ENCODE measurements around the gene TRIM71. TPM values are rescaled to one million over a fixed set of nuclear protein-coding genes. Genes with fewer than 3 reads are reported as not detected.

TRIM71 gene
- total RNA-seq, 4 donors from 2014 or later: not detected

GRCh38 chr3:32882603-32883025 is 64.8 kb downstream of the TRIM71 start:
- no peaks in the 10 kb centered on the region for H3K9me3 ChIP-seq
- 79 to 90% methylated on average over 6 of the region's 6 CpGs for WGBS, 2 donors (ENCODE audit: low coverage in 1 of 2)
- H3K4me3 ChIP-seq: no peak overlapping the region
- no peak for ATAC-seq
- no peak overlapping the region for H3K27ac ChIP-seq
- H3K27me3 ChIP-seq: no peaks in the 10 kb centered on the region
- H3K4me1 ChIP-seq: no peaks in the 10 kb centered on the region
- no peaks in the 10 kb centered on the region for H3K36me3 ChIP-seq
- TF ChIP-seq EP300 (IDR thresholded peaks at IDR 0.05) (no peak), POLR2AphosphoS5 (IDR thresholded peaks at IDR 0.05) (no peak), POLR2A (IDR thresholded peaks at IDR 0.05) (no peak), CTCF (IDR thresholded peaks at IDR 0.05) (no peak)

DNA sequence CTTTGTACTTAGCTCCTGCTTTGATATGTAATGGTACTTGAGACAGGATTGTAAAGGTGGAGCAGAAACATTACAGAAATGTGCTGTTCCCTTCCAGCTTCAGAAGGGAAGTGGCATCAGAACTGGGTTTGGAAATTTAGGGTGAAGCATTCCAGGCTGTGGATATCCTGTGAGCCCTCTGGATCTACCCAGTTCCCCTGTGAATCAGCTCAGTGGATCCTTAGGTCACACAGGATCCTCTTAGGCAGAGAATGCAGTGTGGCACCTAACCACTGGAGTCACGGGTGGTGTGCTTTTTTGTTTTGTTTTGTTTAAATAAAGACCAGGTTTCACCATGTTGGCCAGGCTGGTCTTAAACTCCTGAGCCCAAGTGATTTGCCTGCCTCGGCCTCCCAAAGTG is 66.0 kb downstream of the TRIM71 start:
- H3K27ac ChIP-seq: no peak overlapping the region
- H3K4me1 ChIP-seq: no peaks in the 10 kb centered on the region
- WGBS, 2 donors (ENCODE audit: low coverage in 1 of 2): 50% methylated on average over 1 of the region's 2 CpGs; no CpG with 5 or more reads in 1 of the 2 donors

GRCh38 chr3:32884591-32884990 is 66.8 kb downstream of the TRIM71 start:
- no peaks in the 10 kb centered on the region for H3K27me3 ChIP-seq
- no peak overlapping the region for H3K27ac ChIP-seq
- ATAC-seq: no peak
- H3K36me3 ChIP-seq: no peaks in the 10 kb centered on the region
- no peak overlapping the region for H3K4me3 ChIP-seq
- 86 to 100% methylated on average over 1 to 2 of the region's 2 CpGs for WGBS, 2 donors (ENCODE audit: low coverage in 1 of 2)
- no peaks in the 10 kb centered on the region for H3K4me1 ChIP-seq
- H3K9me3 ChIP-seq: no peaks in the 10 kb centered on the region
- TF ChIP-seq EP300 (IDR thresholded peaks at IDR 0.05): no peak
- no peak for TF ChIP-seq POLR2AphosphoS5 (IDR thresholded peaks at IDR 0.05)
- TF ChIP-seq CTCF (IDR thresholded peaks at IDR 0.05): no peak
- no peak for TF ChIP-seq POLR2A (IDR thresholded peaks at IDR 0.05)

More for the DNA sequence above, 66.0 kb downstream of the TRIM71 start:
- Histone ChIP-seq H3K27me3 (no peaks in the 10 kb centered on the region), H3K4me3 (no peak overlapping the region), H3K9me3 (no peaks in the 10 kb centered on the region), H3K36me3 (no peaks in the 10 kb centered on the region)
- TF ChIP-seq CTCF (IDR thresholded peaks at IDR 0.05) (no peak), POLR2A (IDR thresholded peaks at IDR 0.05) (no peak), POLR2AphosphoS5 (IDR thresholded peaks at IDR 0.05) (no peak), EP300 (IDR thresholded peaks at IDR 0.05) (no peak)
- no peak for ATAC-seq

DNA sequence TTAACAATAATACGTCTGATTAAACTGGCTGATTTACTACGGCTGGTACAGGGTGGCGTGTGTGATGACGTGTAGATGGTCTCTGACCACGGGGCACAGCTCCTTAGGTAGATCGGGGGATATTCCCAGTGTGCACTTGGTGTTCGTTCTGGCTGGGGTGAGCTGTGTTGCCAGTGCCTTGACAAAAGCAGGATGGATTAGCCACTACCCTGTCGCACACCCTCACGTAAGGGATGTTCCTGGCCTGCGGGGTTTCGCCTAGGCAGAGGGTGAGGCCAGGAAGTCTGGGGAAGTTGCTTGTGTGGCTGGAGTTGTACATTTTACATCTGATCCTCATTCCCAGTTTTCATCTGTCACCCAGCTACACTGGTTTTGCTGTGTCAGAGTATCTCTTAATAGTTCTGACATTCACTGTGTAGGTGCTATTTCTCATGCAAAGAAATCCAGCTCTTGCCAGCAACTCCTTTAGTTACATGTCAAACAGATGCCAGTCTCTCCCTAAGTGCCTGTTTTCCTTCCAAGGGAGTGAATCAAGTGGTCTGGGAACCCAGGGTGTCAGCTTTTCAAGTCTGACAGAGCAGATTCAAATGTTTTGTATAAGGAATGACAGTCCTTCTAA is 67.6 kb downstream of the TRIM71 start:
- Histone ChIP-seq H3K27me3 (no peaks in the 10 kb centered on the region), H3K9me3 (no peaks in the 10 kb centered on the region), H3K36me3 (no peaks in the 10 kb centered on the region), H3K27ac (no peak overlapping the region), H3K4me3 (no peak overlapping the region), H3K4me1 (no peaks in the 10 kb centered on the region)
- 89 to 94% methylated on average over 5 to 7 of the region's 11 CpGs for WGBS, 2 donors (ENCODE audit: low coverage in 1 of 2)
- TF ChIP-seq POLR2A (IDR thresholded peaks at IDR 0.05) (no peak), CTCF (IDR thresholded peaks at IDR 0.05) (no peak), EP300 (IDR thresholded peaks at IDR 0.05) (no peak), POLR2AphosphoS5 (IDR thresholded peaks at IDR 0.05) (no peak)
- no peak for ATAC-seq

DNA sequence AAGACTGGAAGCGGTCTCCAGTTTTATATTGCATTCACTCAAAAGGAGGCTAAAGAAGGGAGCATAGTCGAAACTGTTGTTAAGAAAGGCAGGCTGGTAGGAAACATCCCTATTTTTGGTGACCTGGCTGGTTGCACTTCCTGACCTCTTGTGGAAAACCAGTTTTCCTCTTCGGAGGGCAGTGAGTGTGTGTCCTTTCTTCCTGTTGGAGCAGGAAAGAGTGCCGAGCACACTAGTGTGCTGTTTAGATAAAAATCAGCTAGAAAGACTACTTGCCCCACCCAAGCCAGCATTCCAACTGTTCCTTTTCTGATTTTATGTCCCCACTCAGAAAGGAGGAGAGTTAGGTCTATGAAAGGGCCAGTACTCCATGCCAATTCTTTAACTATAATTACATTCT is 68.5 kb downstream of the TRIM71 start:
- no peak for TF ChIP-seq CTCF (IDR thresholded peaks at IDR 0.05)
- TF ChIP-seq POLR2AphosphoS5 (IDR thresholded peaks at IDR 0.05): no peak
- TF ChIP-seq EP300 (IDR thresholded peaks at IDR 0.05): no peak
- no peak for TF ChIP-seq POLR2A (IDR thresholded peaks at IDR 0.05)
- 79 to 89% methylated on average over 3 to 4 of the region's 4 CpGs for WGBS, 2 donors (ENCODE audit: low coverage in 1 of 2)
- ATAC-seq: no peak
- H3K4me3 ChIP-seq: no peak overlapping the region
- no peaks in the 10 kb centered on the region for H3K9me3 ChIP-seq
- H3K4me1 ChIP-seq: no peaks in the 10 kb centered on the region
- no peaks in the 10 kb centered on the region for H3K36me3 ChIP-seq
- H3K27me3 ChIP-seq: no peaks in the 10 kb centered on the region
- no peak overlapping the region for H3K27ac ChIP-seq
